GM18873 (cell line): ENCODE data around the gene TXLNA.

Experiments used
- ATAC-seq: cut with Tn5 transposase; IDR thresholded peaks from one replicate; pipeline ENCODE4 v1.9.1; 2021; ENCODE audit warnings: mild to moderate bottlenecking, moderate library complexity, moderate number of reproducible peaks; ENCODE audit not compliant: unreplicated experiment, low FRiP score

TXLNA gene

DNA sequence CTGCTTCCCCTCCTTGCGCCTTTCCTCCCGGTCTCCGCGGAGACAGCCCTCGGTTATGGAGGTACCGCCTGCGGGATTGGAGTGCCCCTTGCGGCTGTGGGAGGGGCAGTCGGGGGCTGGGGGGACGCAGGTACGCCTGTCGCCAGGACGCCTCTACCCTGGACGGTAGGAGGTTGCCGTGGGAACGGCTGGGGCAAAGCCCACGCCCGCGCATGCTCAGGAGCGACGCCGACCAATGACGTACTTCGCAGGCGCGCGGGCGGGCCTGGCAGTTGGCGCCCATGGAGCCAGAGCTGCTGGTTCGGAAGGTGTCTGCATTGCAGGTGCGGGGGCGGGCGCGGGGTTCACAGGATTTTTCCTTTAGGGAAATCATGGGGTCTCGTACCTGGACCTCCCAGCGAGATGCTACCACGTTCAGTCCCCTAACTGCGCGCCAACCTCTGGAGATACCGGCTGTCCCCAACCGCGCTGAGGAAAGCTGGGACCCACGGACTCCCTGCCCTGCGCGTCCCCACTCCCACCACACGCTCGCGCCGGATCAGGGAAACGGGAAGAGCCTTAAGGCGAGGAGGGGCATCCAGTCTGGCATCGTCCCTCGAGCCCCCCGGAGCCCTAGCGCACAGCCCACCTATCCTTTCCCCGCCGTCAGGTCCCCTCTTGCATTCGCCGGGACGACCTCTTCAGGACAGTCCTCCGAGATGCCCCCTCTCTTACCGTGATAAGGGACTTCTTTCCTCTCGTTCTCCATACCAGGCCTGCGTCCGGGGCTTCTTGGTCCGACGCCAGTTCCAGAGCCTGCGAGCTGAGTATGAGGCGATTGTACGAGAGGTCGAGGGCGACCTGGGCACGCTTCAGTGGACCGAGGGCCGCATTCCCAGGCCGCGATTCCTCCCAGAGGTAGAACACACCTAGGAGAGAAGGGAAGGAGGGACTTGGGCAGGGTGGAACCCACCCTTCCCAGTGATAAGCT lies 26.2 kb downstream of the TXLNA start, which contains the start of gene IQCC:
IQCC (plus strand) TSS at position 271 of the 970 bp plus-strand sequence; CDS start at position 282, 11 bp downstream.
- ATAC-seq, result no peak

DNA sequence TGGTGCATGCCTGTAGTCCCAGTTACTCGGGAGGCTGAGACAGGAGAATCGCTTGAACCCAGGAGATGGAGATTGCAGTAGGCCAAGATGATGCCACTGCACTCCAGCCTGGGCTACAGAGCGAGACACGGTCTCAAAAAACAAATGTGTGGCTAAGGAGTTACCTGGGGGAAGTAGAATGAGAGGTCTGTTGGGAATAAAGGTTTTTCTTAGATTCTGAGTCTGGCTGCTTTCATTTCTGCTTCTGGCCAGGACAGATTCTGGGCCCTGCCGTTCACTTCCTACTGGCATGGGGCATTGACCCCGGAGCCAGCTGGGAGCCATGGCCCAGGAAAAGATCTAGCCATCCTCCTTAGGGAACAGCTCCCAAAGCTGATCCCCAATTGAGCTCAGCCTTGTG lies 29.0 kb downstream of the TXLNA start:
- no peak for ATAC-seq

DNA sequence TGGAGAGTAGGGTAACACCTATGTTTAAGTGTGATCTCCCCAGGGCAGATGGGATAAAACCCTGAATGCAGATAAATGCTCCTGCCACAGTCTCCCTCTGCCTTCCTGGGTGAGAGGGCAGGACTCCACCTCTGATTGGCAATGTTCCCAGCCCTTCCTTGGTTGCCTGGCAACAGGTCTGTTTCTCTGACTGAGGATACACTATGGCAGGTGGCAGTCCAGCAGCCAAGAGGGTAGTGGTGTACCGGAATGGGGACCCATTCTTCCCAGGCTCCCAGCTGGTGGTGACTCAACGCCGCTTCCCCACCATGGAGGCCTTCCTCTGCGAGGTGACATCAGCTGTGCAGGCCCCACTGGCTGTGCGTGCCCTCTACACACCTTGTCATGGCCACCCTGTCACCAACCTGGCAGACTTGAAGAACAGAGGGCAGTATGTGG lies 29.4 kb downstream of the TXLNA start, which contains the start of gene DCDC2B:
DCDC2B (plus strand) TSS at position 199 of the 438 bp plus-strand sequence; CDS start at position 204, 5 bp downstream.
- no peak for ATAC-seq

DNA sequence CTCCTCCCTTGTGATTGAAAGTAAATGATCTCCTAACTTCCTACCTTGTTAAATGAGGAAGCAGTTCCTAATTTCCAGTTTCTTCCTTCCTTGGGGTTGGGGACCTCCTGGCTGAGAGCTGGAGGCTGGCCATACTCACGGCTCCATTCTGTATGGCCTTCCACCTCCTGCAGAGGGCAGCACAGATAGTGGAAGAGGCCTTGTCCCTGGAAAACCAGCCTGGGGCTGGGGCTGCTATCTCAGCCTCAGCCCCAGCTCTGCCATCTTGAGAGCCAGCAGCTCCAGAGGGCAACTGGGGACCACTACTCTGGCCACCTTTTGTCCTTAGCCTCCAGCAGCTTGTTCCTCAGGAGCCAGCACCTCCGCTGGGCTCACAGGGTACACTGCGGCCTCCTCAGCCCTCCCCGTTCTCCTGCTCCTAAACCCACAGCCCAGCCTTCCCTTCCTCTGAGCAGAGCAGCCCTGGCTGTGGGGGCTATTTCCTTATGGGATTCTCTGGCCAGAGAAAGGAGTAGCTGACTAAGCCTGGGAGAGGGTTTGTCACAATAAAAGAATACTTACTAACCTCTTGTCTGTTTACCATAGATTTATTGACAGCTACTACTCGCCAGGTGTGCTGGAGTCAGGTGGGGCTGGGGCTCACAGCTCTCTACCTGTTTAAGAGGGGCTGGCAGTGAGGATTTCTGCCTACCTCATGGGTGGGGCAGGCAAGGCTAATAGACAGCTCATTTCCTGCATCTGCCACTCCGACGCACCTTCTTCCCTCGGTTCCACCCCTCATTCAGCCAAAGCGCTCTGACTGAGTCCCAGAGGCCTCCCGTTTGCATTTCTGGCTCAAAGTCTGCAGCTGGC lies 36.4 kb downstream of the TXLNA start:
- no peak for ATAC-seq

DNA sequence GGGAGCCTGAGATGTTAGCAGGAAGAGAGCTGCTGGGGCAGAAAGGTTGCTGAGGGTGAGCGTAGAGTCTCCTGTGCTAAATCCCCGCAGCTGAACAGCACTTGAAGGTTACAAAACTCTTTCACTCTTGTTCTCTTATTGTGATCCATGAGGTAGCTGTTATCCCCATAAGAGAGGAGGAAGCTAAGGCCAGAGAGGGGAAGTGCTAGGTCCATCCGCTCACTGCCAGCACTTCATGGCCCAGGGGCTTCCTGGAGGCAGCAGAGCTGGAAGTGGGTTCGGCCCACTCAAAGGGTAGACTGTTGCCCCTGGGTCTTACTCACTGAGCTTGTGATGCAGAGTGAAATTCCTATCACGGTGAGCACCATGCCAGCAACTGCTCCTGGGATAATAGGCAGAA lies 37.1 kb downstream of the TXLNA start:
- ATAC-seq, result no peak

DNA sequence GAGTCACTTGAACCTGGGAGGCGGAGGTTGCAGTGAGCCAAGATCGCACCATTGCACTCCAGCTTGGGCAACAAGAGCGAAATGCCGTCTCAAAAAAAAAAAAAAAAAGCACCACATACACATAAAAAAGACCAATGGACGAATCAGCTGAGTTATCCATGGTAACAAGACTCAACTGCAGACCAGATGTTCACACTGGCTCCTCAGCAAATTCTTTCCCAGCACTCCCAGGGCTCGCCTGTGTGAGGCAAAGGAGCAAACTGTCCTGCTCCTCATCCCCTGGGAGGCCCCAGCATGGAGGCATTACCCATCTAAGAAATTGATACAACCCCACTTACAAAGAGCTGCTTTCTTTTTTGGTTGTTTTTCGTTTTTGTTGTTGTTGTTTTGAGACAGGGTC lies 39.5 kb downstream of the TXLNA start:
- no peak for ATAC-seq

DNA sequence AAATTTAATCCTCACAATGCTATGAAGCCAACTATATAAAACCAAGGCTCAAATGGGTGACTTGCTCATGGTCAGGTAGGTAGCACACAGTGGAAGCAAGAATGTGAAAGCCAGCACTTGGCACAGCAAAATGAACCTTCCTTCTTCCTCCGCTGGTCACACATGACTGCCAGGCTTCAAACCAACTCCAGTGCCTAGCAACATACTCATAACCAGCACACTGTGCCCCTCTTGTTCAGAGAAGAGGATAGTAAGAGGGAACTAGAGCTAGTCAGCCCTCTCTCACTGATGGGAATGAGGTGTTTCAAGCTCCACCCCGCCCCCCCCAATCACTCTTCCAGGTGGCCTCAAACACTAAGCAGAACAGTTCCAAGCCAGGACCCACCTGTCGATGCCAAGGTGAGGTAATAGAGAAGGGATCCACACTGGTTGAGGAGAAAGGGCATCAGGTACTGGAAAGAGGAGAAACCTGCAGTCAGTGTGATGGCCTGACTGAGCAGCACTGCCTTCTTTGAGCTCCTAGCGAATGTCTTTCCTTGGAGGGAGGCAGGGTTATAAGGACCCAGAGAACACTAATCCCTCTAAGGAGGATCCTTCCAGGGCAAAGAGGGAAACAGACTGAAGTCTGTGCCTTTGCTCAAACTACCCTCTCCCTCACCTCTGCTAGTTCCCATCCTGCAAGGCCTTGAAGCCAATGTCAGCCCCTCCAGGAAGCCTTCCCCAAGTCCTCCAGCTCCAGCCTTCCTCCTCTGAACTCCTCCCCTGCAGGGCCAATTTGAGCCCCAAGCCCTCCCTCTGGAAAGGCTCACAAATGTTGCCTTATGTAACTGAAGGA lies 41.5 kb downstream of the TXLNA start:
- no peak for ATAC-seq

DNA sequence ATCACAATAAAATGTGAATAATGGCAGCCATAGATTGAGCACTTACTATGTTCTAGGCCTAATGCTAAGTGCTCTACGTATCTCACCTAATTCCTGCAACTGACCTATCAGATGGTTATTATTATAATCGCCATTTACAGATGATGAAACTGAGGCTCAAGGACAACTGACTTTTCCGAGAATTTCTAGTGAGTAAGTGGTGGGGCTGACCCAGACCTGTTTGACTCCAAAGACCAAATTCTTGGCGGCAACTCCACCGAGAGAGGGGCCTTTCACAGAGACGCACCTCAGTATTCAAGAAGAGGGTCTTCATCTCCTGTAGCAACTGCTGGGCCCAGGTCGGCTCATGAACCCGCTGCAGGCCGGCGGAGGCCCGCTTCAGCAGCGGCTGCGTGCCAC lies 42.1 kb downstream of the TXLNA start:
- ATAC-seq, result no peak

DNA sequence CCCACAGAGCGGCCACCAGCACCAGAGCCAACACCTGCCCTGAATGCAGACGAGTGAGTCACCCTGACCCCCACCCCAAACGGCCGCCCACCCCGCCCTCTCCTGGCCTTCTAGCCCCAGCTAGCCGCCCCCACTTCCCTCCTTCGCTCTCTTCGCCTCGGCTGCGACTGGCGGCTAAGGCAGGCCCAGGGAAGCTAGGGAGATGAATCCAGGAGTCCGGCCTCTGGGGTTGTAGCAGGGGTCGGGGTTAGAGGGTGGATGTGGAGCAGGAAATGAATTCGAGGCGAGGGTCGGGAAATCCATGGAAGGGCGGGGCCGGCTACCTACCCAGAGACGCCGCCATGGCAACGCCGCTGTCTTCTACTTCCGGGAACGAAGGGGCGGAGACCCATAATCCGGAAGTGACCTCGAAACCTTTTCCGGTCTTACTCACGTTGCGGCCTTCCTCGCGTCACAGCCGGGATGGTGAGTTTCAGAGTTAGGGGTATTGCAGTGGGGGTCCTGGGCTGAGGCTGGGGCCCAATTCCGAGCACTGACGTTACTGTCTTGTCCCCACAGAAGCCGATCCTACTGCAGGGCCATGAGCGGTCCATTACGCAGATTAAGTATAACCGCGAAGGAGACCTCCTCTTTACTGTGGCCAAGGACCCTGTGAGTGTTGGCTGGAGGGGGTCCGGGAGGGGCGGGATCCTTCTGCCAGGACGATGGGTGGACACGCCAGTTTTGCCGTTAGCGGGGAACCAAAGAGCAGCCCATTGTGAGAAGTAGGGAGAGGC lies 42.7 kb downstream of the TXLNA start, which contains the start of the genes EIF3I and TMEM234:
EIF3I (plus strand) TSS at position 428 of the 776 bp plus-strand sequence; CDS start at position 463, 35 bp downstream.
TMEM234 (minus strand) TSS at position 374 of the 776 bp plus-strand sequence; CDS start at position 343, 31 bp downstream.
- ATAC-seq, result peak; percentile 68

DNA sequence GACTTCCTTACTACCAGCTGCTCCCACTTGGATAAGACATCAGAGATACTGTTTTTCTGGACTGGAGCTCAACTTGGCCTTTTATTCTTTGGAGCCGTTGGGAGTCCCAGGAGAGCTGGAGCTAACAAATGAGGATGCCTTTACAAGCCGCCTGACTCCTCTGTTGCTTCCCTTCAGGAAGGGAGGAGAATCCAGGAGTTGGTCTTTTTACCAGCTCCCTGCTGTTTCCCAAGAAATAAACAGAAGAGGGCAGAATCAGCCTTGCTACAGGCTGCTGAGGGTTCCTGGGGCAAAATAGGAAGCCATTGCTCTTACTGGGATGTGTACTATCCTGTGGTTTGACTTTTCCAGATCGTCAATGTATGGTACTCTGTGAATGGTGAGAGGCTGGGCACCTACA lies 44.2 kb downstream of the TXLNA start:
- no peak for ATAC-seq

DNA sequence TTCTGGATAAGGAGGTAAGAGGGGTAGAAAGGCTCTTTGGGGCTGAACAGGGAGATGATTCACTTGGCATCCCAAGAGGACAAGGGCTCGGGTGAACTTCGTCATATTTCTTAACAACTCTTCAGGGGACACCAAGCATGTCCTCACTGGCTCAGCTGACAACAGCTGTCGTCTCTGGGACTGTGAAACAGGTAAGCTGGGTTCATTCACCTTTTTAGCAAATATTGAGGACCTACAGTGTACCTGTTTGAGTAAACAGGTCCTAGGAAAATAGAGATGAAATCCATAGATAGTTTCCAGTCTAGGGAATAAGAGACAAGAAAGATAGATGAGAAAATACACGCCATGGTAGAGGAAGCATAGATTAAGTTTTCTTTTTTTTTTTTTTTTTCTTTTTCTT lies 44.8 kb downstream of the TXLNA start:
- ATAC-seq, result no peak

DNA sequence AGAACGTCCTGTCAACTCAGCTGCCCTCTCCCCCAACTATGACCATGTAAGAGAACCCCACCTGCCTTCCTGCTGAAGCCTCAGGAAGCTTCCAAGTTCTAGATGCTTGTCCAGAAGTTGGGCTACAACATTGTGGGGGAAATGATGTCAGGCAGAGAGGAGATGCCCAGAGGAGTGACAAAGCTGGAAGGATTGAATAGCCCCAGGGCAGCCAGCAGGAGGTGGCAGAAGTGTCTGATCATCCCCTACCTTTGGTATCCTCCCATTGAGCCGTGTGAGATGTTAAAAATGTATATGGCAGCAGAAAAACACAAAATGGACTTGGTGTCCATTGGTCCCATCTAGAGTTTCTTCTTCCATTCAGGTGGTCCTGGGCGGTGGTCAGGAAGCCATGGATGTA lies 49.3 kb downstream of the TXLNA start:
- ATAC-seq, result no peak

DNA sequence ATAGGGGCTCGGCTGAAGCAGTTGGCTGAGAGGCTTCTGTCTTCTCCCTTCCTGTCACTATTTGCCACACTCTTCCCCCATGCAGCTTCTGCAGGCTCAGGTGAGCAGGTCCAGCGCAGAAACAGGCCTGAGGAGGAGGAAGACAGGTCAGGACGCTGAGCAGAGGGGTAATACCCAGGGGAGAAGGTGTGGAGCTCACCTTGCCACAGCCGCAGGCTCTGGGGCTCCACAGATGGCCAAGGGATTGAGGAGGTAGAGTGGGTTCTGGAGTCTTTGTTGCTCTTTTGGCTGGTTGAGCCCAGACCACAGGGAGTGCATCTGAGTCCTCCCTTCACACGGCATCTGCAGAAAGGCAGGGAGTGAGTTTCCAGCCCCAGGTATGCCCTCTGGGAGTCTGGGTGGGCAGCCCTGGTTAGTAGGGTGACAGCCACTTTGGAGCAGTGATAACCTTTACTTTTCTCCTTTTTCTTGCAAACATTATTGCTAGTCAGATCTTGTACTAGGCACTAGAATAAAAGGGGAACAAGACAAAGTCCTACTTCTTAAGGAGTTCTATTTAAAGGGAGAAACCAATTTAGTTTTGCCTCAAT lies 52.5 kb downstream of the TXLNA start:
- no peak for ATAC-seq

DNA sequence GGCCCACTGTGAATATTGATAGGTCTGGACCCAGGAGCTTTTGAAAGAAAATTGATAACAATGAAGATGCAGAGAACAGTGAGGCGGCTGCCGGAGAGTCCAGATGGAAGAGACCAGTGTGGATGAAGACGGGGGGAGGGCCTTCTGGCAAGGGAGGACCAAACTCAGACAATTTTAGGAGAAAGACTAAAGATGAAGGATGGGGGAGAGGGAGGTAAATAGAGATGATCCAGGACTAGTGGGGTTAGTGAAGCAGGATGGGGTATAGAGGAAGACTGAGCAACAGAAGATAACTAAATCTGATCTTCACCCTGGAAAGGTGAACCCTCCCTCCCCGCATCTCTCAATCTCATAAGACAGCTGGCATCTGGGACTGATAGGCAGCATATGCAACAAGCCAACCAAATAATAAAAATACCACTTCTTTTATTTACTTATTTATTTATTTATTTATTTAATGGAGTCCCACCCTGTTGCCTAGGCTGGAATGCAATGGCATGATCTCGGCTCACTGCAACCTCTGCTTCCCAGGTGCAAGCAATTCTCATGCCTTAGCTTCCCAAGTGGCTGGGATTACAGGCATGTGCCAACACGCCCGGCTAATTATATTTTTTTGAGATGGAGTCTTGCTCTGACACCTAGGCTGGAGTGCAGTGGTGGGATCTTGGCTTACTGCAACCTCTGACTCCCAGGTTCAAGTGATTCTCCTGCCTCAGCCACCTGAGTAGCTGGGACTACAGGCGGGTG lies 53.3 kb downstream of the TXLNA start:
- no peak for ATAC-seq

DNA sequence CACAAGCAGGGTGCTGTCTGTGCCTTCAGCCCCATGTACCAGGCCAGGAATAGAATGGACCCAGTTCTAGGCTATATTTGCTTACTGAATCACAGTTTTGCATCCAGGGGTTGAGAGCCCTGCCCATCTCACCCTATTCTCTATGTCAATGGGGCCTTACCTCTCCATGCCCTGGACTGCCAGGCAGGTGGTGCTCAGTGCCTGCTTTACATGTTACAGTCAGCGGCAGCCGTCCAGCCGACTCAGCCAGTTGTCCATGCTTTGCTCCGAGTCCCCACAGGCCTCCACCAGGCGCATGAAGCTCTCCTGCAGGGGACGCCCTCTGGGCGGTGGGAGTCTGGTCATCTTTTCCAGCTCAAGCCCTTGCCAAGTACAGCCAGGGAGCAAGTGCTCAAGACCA lies 55.3 kb downstream of the TXLNA start:
- no peak for ATAC-seq

DNA sequence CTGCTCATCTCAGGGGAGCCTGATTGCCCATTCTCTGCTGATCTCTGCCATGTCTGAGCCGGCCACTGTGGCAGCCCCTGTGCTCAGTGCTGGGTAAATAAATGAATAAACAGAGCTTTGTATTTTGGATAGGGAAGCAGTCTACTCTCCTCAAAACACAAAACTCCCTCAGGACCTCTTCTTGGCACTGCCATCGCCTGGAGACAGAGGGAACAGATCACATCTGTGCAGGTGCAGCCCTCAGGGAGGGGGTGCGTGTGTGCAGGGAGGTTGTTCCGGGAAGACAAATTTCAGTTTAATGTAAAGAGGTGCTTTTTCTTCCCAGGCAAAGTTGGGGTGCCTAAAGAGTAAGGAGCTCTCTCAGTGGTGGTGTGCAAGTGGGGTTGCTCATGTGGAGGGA lies 59.9 kb downstream of the TXLNA start:
- ATAC-seq, result no peak

DNA sequence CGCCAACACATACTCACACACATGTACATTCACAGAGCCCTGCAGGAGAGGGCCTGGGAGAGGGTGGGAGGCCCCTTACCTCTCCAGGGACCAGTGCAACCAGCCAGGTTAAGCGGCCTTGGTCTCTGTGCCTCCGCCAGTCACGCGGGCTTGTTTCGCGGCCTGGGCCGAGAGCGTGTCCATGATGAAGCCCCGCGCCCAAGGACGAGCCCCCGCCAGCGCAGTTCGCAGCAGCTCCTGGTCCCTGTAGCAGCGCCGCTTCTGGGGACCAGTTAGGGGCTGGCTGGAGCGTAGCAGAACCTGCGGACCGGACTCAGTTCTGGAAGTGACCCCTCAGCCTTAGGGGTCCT lies 60.3 kb downstream of the TXLNA start:
- no peak for ATAC-seq
